ENCODE results near the gene ZNF138. TPM values are rescaled to one million over a fixed set of nuclear protein-coding genes. Genes with fewer than 3 reads are reported as not detected.
"Not testable (repeated sequence)": the region's sequence is repeated elsewhere in the genome, so short reads cannot be mapped to it uniquely, and the experiment has no call there.

ZNF138 gene
- total RNA-seq, 1 experiment from 2014 or later, result 25.6 TPM

- not testable (repeated sequence) for H3K4me3 Mint-ChIP-seq; H2BK20ac ChIP-seq (ENCODE audit: low read depth, low read length, poor library complexity, severe bottlenecking); H3K14ac ChIP-seq (ENCODE audit: insufficient read depth, low read length); H3K27me3 ChIP-seq (ENCODE audit: insufficient read depth, low read length); H4K91ac ChIP-seq (ENCODE audit: insufficient read length, low read depth, low read length); H3K18ac ChIP-seq (ENCODE audit: insufficient read length, low read depth, low read length); H3K27ac Mint-ChIP-seq; H3K4me2 ChIP-seq (ENCODE audit: insufficient read depth, insufficient read length, low read length); H3K56ac ChIP-seq (ENCODE audit: insufficient read length, low read depth, low read length); H2AFZ ChIP-seq (ENCODE audit: low read length); H3K23ac ChIP-seq (ENCODE audit: insufficient read length, low read depth, low read length); H4K5ac ChIP-seq (ENCODE audit: insufficient read length, low read depth, low read length); H3K9ac ChIP-seq (ENCODE audit: extremely low read depth, insufficient read length, low read length); H3K27me3 Mint-ChIP-seq (ENCODE audit: low read depth); H3K27ac ChIP-seq (ENCODE audit: insufficient read length, low read depth, low read length); H4K8ac ChIP-seq (replicated peaks; ENCODE audit: insufficient read length, low read depth, low read length); H2BK5ac ChIP-seq (ENCODE audit: insufficient read length, low read length); H2BK15ac ChIP-seq (ENCODE audit: low read depth, low read length); H3K9me3 ChIP-seq (ENCODE audit: control insufficient read depth, low read depth, low read length); H3K4me1 ChIP-seq (ENCODE audit: insufficient read depth, low read length); DNase-seq; H2AK5ac ChIP-seq (ENCODE audit: insufficient read length, low read length); H3K23me2 ChIP-seq (ENCODE audit: insufficient read length, low read depth, low read length, poor library complexity, severe bottlenecking); H2BK120ac ChIP-seq (ENCODE audit: low read depth, low read length, poor library complexity, severe bottlenecking); H3K79me2 ChIP-seq (ENCODE audit: insufficient read depth, low read length); H3K4me1 Mint-ChIP-seq; H3K4ac ChIP-seq (ENCODE audit: low read depth, low read length); H3T11ph ChIP-seq (ENCODE audit: low read length); H4K20me1 ChIP-seq (ENCODE audit: control insufficient read depth, insufficient read depth, insufficient read length); H3K79me1 ChIP-seq (ENCODE audit: insufficient read depth, low read depth, low read length, poor library complexity, severe bottlenecking); H2BK12ac ChIP-seq (ENCODE audit: insufficient read length, low read depth, low read length)
- TF ChIP-seq CTCF (conservative IDR thresholded peaks at IDR 0.05), result peak; percentile 29; the same call in 2 of the 3 replicates
- WGBS (ENCODE audit: extremely low coverage, insufficient read length, low lambda C conversion rate), result no CpG with 5 or more reads among the region's 8 CpGs
- H3K36me3 Mint-ChIP-seq (ENCODE audit: insufficient read depth in 1 of 3, low read depth in 3 of 3), result peaks cover 42 to 60% (median 60%) of the 10 kb centered on the region in 3 experiments
- H3K9me3 Mint-ChIP-seq, result peaks cover 56 to 74% of the 10 kb centered on the region in 2 experiments
These were observed 41.6 kb downstream of the ZNF138 start for GRCh38 chr7:64835856-64836255.

GRCh38 chr7:64838051-64838450, 43.8 kb downstream of the ZNF138 start:
- not testable (repeated sequence) for H3K79me2 ChIP-seq (ENCODE audit: insufficient read depth, low read length); H3K23ac ChIP-seq (ENCODE audit: insufficient read length, low read depth, low read length); H2AFZ ChIP-seq (ENCODE audit: low read length); H3K79me1 ChIP-seq (ENCODE audit: insufficient read depth, low read depth, low read length, poor library complexity, severe bottlenecking); H2BK120ac ChIP-seq (ENCODE audit: low read depth, low read length, poor library complexity, severe bottlenecking); H2AK5ac ChIP-seq (ENCODE audit: insufficient read length, low read length); DNase-seq; H3K27me3 ChIP-seq (ENCODE audit: insufficient read depth, low read length); H3K4me1 Mint-ChIP-seq; H3K4me3 Mint-ChIP-seq; H4K20me1 ChIP-seq (ENCODE audit: control insufficient read depth, insufficient read depth, insufficient read length); H4K5ac ChIP-seq (ENCODE audit: insufficient read length, low read depth, low read length); H3K27ac Mint-ChIP-seq; H3K18ac ChIP-seq (ENCODE audit: insufficient read length, low read depth, low read length); H3K4me1 ChIP-seq (ENCODE audit: insufficient read depth, low read length); H4K8ac ChIP-seq (replicated peaks; ENCODE audit: insufficient read length, low read depth, low read length); H2BK20ac ChIP-seq (ENCODE audit: low read depth, low read length, poor library complexity, severe bottlenecking); H3K23me2 ChIP-seq (ENCODE audit: insufficient read length, low read depth, low read length, poor library complexity, severe bottlenecking); H3K14ac ChIP-seq (ENCODE audit: insufficient read depth, low read length); H3K27ac ChIP-seq (ENCODE audit: insufficient read length, low read depth, low read length); H3K9ac ChIP-seq (ENCODE audit: extremely low read depth, insufficient read length, low read length); H2BK5ac ChIP-seq (ENCODE audit: insufficient read length, low read length); H3T11ph ChIP-seq (ENCODE audit: low read length); H3K4ac ChIP-seq (ENCODE audit: low read depth, low read length); H4K91ac ChIP-seq (ENCODE audit: insufficient read length, low read depth, low read length); H3K56ac ChIP-seq (ENCODE audit: insufficient read length, low read depth, low read length); H3K9me3 ChIP-seq (ENCODE audit: control insufficient read depth, low read depth, low read length); H3K4me2 ChIP-seq (ENCODE audit: insufficient read depth, insufficient read length, low read length); H2BK15ac ChIP-seq (ENCODE audit: low read depth, low read length); H2BK12ac ChIP-seq (ENCODE audit: insufficient read length, low read depth, low read length); H3K27me3 Mint-ChIP-seq (ENCODE audit: low read depth)
- Mint-ChIP-seq H3K9me3 (peaks cover 52 to 62% of the 10 kb centered on the region in 2 experiments), H3K36me3 (ENCODE audit: insufficient read depth in 1 of 3, low read depth in 3 of 3) (peaks cover 22 to 40% (median 38%) of the 10 kb centered on the region in 3 experiments)
- no CpG with 5 or more reads among the region's 17 CpGs for WGBS (ENCODE audit: extremely low coverage, insufficient read length, low lambda C conversion rate)

Measured in H9 (cell line).